Hepatocyte (in vitro differentiated cells): Measurements from ENCODE around the gene STK24. TPM values are rescaled to one million over a fixed set of nuclear protein-coding genes. Genes with fewer than 3 reads are reported as not detected.

Experiments
- DNase-seq: peaks from one replicate; pipeline ENCODE4 v3.0.0-alpha.2; 2016; ENCODE audit warnings: low spot score
- H2AFZ ChIP-seq: fragments of 200-600 bp; sonication (generic); 2 replicates; pipeline ENCODE4 v1.6.0; 2016; ENCODE audit warnings: antibody characterized with exemption, mild to moderate bottlenecking
- H3K27ac ChIP-seq: fragments of 200-600 bp; sonication (generic); 2 replicates; pipeline ENCODE4 v1.5.1; 2016; ENCODE audit warnings: mild to moderate bottlenecking
- H3K27me3 ChIP-seq: fragments of 200-600 bp; sonication (generic); 2 replicates; pipeline ENCODE4 v1.6.1; 2016
- H3K36me3 ChIP-seq: fragments of 200-600 bp; sonication (generic); replicated peaks from 2 replicates; pipeline ENCODE4 v1.5.1; 2016; ENCODE audit warnings: low read depth; ENCODE audit not compliant: insufficient read depth
- H3K4me1 ChIP-seq: fragments of 200-600 bp; sonication (generic); 2 replicates; pipeline ENCODE4 v1.5.1; 2016; ENCODE audit warnings: mild to moderate bottlenecking, moderate library complexity; ENCODE audit not compliant: insufficient read depth
- H3K4me2 ChIP-seq: fragments of 200-600 bp; sonication (generic); 2 replicates; pipeline ENCODE4 v1.6.0; 2016
- H3K4me3 ChIP-seq: fragments of 200-600 bp; sonication (generic); 2 replicates; pipeline ENCODE4 v1.5.1; 2016; ENCODE audit warnings: mild to moderate bottlenecking
- H3K79me2 ChIP-seq: fragments of 200-600 bp; sonication (generic); 2 replicates; pipeline ENCODE4 v1.6.0; 2017; ENCODE audit warnings: mild to moderate bottlenecking
- H3K9me2 ChIP-seq: fragments of 200-600 bp; sonication (generic); replicated peaks from 2 replicates; pipeline ENCODE4 v1.6.0; 2017; ENCODE audit warnings: mild to moderate bottlenecking; ENCODE audit not compliant: insufficient read depth
- H3K9me3 ChIP-seq: fragments of 200-600 bp; sonication (generic); 2 replicates; pipeline ENCODE4 v1.5.1; 2016; ENCODE audit warnings: low read depth, mild to moderate bottlenecking
- H4K20me1 ChIP-seq: fragments of 200-600 bp; sonication (generic); 2 replicates; pipeline ENCODE4 v1.6.0; 2016; ENCODE audit warnings: mild to moderate bottlenecking; ENCODE audit not compliant: insufficient read depth, poor library complexity, severe bottlenecking
- EZH2 ChIP-seq: fragments of 200-600 bp; sonication (generic); IDR thresholded peaks from 2 replicates; pipeline ENCODE4 v1.6.1; 2016; ENCODE audit warnings: antibody characterized with exemption, mild to moderate bottlenecking, borderline replicate concordance
- EZH2phosphoT487 ChIP-seq: fragments of 200-600 bp; sonication (generic); IDR thresholded peaks from one replicate; pipeline ENCODE4 v1.6.1; 2018; ENCODE audit warnings: antibody characterized with exemption, mild to moderate bottlenecking, low read depth, moderate library complexity; ENCODE audit not compliant: unreplicated experiment, severe bottlenecking
- WGBS: methylation state at CpG from one replicate; pipeline ENCODE4 v1.1.6; 2016; ENCODE audit warnings: low lambda C conversion rate; ENCODE audit errors: missing lambda C conversion rate; 5-methylcytosine and 5-hydroxymethylcytosine counted together
- polyA plus RNA-seq: library from polyadenylated mRNA; unstranded; fragments of >200 nt; fragmentation: Nextera tagmentation; extraction: Ambion mirVana; gene quantifications from 2 replicates; pipeline ENCODE4 v1.2.1, GENCODE V29; 2016
- total RNA-seq: library from RNA; depleted of rRNA; stranded (reverse); fragments of >200 nt; gene quantifications from 2 replicates; pipeline ENCODE4 v1.2.3, GENCODE V29; 2014
- TF ChIP-seq, protein P1 (sequence below): fragments of 200-600 bp; sonication (generic); IDR thresholded peaks from 2 replicates; pipeline ENCODE4 v1.5.1; 2016; ENCODE audit warnings: antibody characterized with exemption, mild to moderate bottlenecking; ENCODE audit not compliant: poor library complexity

STK24 gene
- total and polyA plus RNA-seq, 2 experiments from 2014 or later: 71.2 to 74.4 TPM

DNA sequence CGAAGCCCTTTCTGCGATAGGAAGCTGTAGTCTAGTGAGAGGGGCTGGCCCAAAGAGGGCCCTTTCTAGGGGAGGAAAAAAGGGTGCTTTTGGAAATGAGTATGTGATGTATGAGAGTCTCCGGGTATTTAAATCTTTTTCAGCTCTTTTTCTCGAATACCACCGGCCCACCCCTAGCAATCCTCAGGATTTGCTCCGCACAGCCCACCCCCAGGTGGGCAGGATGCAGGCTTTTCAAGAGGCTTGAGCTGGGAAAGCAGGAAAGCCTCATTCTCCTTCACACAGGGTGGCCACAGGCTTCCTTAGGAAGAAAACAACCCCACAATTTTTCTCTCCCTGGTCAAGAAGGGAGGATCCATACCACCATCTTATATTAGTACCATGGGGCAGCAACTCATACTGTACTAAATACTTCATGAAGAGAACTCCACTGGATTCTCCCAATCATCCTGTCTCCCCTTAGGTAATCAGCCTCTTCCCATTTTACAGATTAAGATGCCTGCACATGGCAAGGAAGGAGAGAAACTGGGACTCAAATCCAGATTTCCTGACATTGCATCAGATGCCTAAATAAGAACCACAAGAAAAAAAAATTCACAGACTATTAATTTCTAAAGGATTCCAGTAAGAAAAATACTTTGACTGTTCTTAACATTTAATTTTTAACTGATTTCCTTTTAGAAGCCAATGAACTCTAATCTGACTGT is 84.4 kb downstream of the STK24 start:
- Histone ChIP-seq H3K27ac (peak overlapping the region; percentile 23), H3K4me3 (no peak overlapping the region), H3K4me2 (peak overlapping the region; percentile 8), H3K36me3 (no peaks in the 10 kb centered on the region), H2AFZ (no peak overlapping the region), H3K9me3 (no peaks in the 10 kb centered on the region), H3K4me1 (peaks cover 44% of the 10 kb centered on the region), H3K27me3 (no peaks in the 10 kb centered on the region), H3K9me2 (no peaks in the 10 kb centered on the region), H3K79me2 (peaks cover 92% of the 10 kb centered on the region), H4K20me1 (peaks cover 34% of the 10 kb centered on the region)
- no peak for TF ChIP-seq EZH2phosphoT487
- no peak for TF ChIP-seq EZH2
- TF ChIP-seq, protein P1, sequence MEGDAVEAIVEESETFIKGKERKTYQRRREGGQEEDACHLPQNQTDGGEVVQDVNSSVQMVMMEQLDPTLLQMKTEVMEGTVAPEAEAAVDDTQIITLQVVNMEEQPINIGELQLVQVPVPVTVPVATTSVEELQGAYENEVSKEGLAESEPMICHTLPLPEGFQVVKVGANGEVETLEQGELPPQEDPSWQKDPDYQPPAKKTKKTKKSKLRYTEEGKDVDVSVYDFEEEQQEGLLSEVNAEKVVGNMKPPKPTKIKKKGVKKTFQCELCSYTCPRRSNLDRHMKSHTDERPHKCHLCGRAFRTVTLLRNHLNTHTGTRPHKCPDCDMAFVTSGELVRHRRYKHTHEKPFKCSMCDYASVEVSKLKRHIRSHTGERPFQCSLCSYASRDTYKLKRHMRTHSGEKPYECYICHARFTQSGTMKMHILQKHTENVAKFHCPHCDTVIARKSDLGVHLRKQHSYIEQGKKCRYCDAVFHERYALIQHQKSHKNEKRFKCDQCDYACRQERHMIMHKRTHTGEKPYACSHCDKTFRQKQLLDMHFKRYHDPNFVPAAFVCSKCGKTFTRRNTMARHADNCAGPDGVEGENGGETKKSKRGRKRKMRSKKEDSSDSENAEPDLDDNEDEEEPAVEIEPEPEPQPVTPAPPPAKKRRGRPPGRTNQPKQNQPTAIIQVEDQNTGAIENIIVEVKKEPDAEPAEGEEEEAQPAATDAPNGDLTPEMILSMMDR: no peak
- whole genome bisulfite sequencing: 71% methylated on average over 6 of the region's 6 CpGs
- no peak for DNase-seq

DNA sequence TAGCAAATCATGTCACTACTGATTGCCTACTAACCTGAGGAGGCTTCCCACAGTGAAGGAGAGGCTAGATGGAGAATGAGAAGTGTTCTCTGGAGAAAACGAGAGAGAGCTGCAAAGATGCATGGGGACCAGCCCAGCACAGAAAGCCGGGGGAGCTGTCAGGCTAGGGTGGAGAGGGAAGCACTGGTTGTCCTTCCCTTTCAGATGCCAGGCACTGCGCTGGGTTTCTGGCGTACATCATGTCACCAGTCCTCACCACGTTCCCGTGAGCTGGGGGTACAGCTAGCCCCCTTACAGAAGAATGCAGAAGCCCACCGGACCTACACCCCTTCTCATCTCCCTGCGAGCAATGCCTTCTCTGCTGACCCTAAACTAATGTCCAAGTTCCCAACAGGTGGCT is 86.0 kb downstream of the STK24 start:
- no peaks in the 10 kb centered on the region for H3K27me3 ChIP-seq
- WGBS: 92% methylated on average over 8 of the region's 8 CpGs
- no peaks in the 10 kb centered on the region for H3K9me3 ChIP-seq
- TF ChIP-seq, protein P1: no peak
- H3K79me2 ChIP-seq: peaks cover 92% of the 10 kb centered on the region
- H3K9me2 ChIP-seq: no peaks in the 10 kb centered on the region
- no peak overlapping the region for H3K4me3 ChIP-seq
- no peak for DNase-seq
- no peak overlapping the region for H2AFZ ChIP-seq
- peaks cover 29% of the 10 kb centered on the region for H3K4me1 ChIP-seq
- peak overlapping the region; percentile 61 for H3K27ac ChIP-seq
- peaks cover 22% of the 10 kb centered on the region for H4K20me1 ChIP-seq
- no peaks in the 10 kb centered on the region for H3K36me3 ChIP-seq
- no peak overlapping the region for H3K4me2 ChIP-seq

DNA sequence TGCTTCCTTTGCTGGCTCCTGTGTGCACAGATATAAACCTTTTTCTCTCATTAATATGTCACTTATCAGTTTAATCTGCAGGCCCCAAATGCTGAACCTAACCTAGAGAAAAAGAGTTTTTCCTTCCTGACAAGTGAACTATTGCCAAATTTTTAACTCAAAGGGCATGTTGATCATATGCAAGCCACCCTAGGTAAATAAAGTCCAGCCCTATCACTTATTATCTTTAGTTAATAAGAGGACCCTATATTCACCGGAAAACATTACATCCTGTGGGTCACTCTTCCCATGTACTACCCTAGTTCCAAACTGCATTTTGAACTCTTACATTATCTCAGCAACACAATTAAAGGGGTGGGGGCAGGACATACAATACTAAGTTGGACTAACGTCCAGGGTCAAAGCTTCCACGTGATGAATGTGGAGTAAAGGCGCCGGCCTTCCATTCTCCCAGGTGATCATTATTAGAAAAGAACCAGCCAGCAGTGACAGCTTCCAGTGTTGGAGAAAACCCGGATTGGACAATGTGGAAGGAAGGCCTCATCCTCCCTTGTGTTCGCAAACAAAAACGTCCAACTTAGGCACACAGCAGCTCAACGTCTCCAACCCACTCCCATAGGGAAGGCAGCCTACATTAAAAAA is 86.6 kb downstream of the STK24 start:
- 62% methylated on average over 9 of the region's 9 CpGs for WGBS
- Histone ChIP-seq H3K27ac (peak overlapping the region; percentile 61), H3K4me1 (peaks cover 29% of the 10 kb centered on the region), H3K4me2 (no peak overlapping the region), H3K27me3 (no peaks in the 10 kb centered on the region), H2AFZ (no peak overlapping the region), H4K20me1 (peaks cover 19% of the 10 kb centered on the region), H3K79me2 (peaks cover 92% of the 10 kb centered on the region), H3K9me3 (no peaks in the 10 kb centered on the region), H3K4me3 (no peak overlapping the region), H3K9me2 (no peaks in the 10 kb centered on the region), H3K36me3 (no peaks in the 10 kb centered on the region)
- peak; percentile 61 for DNase-seq
- TF ChIP-seq EZH2 (no peak), EZH2phosphoT487 (no peak)
- TF ChIP-seq, protein P1: no peak
